ENCODE data around the gene ATP6V1E1.

GRCh38 chr22:17570851-17571631 is 57.5 kb downstream of the ATP6V1E1 start:
- TF ChIP-seq SUZ12 (IDR thresholded peaks at IDR 0.05; ENCODE audit: extremely low read depth, insufficient read depth, insufficient read length): no peak
- TF ChIP-seq ZNF274 (IDR thresholded peaks at IDR 0.05; ENCODE audit: low read depth, low read length): no peak
- TF ChIP-seq YY1 (IDR thresholded peaks at IDR 0.05; ENCODE audit: insufficient read depth, insufficient read length): no peak
